Caco-2 (cell line): ENCODE results near the gene STAB1. TPM values are rescaled to one million over a fixed set of nuclear protein-coding genes. Genes with fewer than 3 reads are reported as not detected.

Experiments used
- BruUV-seq: library from RNA; stranded (reverse); fragments of 400-500 nt; replicated peaks from 2 replicates; lab custom pipeline; 2021; lab: Mats Ljungman, UMichigan
- CTCF ChIA-PET: fragments of 300-600 bp; sonication (Branson Sonifier 250); formaldehyde crosslinking; loops from one replicate; lab custom pipeline; 2022; ENCODE audit warnings: antibody characterized with exemption; lab: Charles Lee
- POLR2A ChIA-PET: fragments of 300-600 bp; sonication (Branson Sonifier 250); formaldehyde crosslinking; loops from one replicate; lab custom pipeline; 2022; ENCODE audit warnings: antibody characterized with exemption; lab: Charles Lee
- DNase-seq, 2 experiments: peaks; one replicate each; pipeline versions ENCODE4 v3.0.0 to v3.0.0-alpha.2; 2020 to 2022
- H3K27me3 ChIP-seq: replicated peaks from 2 replicates; pipeline ENCODE4 v1.6.0; 2011; ENCODE audit warnings: low read length; ENCODE audit not compliant: control insufficient read depth, insufficient read depth
- H3K36me3 ChIP-seq: 2 replicates; pipeline ENCODE4 v1.5.1; 2011; ENCODE audit warnings: low read length; ENCODE audit not compliant: control insufficient read depth, insufficient read depth
- H3K4me1 ChIP-seq: fragments of 250-450 bp; sonication (Bioruptor Pico); 2 replicates; pipeline ENCODE4 v1.5.1; 2020; ENCODE audit warnings: mild to moderate bottlenecking
- H3K4me3 ChIP-seq: 2 replicates; pipeline ENCODE4 v1.5.1; 2011; ENCODE audit warnings: low read depth, mild to moderate bottlenecking, control low read depth, low read length
- H3K9me3 ChIP-seq: fragments of 250-450 bp; sonication (Bioruptor Pico); 2 replicates; pipeline ENCODE4 v1.5.1; 2020; ENCODE audit warnings: mild to moderate bottlenecking, moderate library complexity
- H3K27ac Mint-ChIP-seq: one replicate; pipeline ENCODE4 v1.8.0; 2022; ENCODE audit warnings: mixed read lengths; ENCODE audit not compliant: unreplicated experiment
- H3K27me3 Mint-ChIP-seq: one replicate; pipeline ENCODE4 v1.8.0; 2022; ENCODE audit warnings: mixed read lengths; ENCODE audit not compliant: insufficient read depth, unreplicated experiment
- H3K36me3 Mint-ChIP-seq: one replicate; pipeline ENCODE4 v1.8.0; 2022; ENCODE audit warnings: mild to moderate bottlenecking, mixed read lengths; ENCODE audit not compliant: insufficient read depth, unreplicated experiment
- H3K4me1 Mint-ChIP-seq: one replicate; pipeline ENCODE4 v1.8.0; 2022; ENCODE audit warnings: low read depth, mixed read lengths; ENCODE audit not compliant: unreplicated experiment
- H3K4me3 Mint-ChIP-seq: one replicate; pipeline ENCODE4 v1.8.0; 2022; ENCODE audit warnings: mild to moderate bottlenecking, moderate library complexity, mixed read lengths; ENCODE audit not compliant: unreplicated experiment
- H3K9me3 Mint-ChIP-seq: one replicate; pipeline ENCODE4 v1.8.0; 2022; ENCODE audit warnings: mixed read lengths; ENCODE audit not compliant: unreplicated experiment
- intact Hi-C: fragments of 100-400 bp; cut with micrococcal nuclease; formaldehyde crosslinking; loops from one replicate; pipeline ENCODE4 v1.10.0; 2022; ENCODE audit not compliant: unreplicated experiment
- total RNA-seq: library from RNA; stranded (reverse); gene quantifications from 2 replicates; pipeline ENCODE4 v1.2.3, GENCODE V29; 2022
- TF ChIP-seq, protein P1 (sequence below), 2 experiments: fragments of 200-600 bp in 1 of 2; IDR thresholded peaks; 1 replicate in 1 of 2; 2 replicates in 1 of 2; pipeline versions ENCODE4 v1.5.1 to v1.8.0; 2011 to 2022; ENCODE audit warnings: antibody characterized with exemption in 1 of 2, control low read depth in 1 of 2, inconsistent platforms in 1 of 2, low read depth in 1 of 2, low read length in 1 of 2, mild to moderate bottlenecking in 1 of 2, moderate library complexity in 1 of 2; ENCODE audit not compliant: insufficient read depth in 1 of 2, severe bottlenecking in 1 of 2, unreplicated experiment in 1 of 2

STAB1 gene
- total RNA-seq, 1 experiment from 2014 or later = 0.39 TPM

DNA sequence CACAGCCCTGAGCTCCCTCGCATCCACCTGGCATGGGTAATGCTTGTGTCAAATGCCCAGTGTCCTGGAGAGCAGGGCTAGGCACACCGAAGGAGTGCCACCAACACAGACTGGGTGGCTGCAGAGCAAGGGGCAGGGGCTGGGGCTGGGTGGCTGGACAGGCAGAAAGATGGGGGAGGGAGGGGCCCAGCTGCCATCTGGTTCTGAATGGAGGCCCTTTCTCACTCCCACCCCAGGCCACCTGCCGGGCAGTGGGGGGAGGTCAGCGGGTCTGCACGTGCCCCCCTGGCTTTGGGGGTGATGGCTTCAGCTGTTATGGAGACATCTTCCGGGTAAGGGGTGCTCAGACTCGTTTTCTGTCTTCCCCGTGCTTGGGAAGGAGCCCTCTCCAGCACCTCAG lies 17.0 kb downstream of the STAB1 start:
- no TSS peak for BruUV-seq
- intact Hi-C loops = no loop called here
- ChIA-PET POLR2A (no interaction called here), CTCF (no interaction called here)
- Mint-ChIP-seq H3K27me3 (peaks cover 2% of the 10 kb centered on the region), H3K9me3 (no peaks in the 10 kb centered on the region), H3K4me1 (peaks cover 5% of the 10 kb centered on the region), H3K36me3 (no peaks in the 10 kb centered on the region), H3K4me3 (no peak overlapping the region), H3K27ac (no peak overlapping the region)
- Histone ChIP-seq H3K4me1 (no peaks in the 10 kb centered on the region), H3K36me3 (no peaks in the 10 kb centered on the region), H3K4me3 (no peak overlapping the region), H3K9me3 (no peaks in the 10 kb centered on the region), H3K27me3 (no peaks in the 10 kb centered on the region)
- TF ChIP-seq, protein P1, sequence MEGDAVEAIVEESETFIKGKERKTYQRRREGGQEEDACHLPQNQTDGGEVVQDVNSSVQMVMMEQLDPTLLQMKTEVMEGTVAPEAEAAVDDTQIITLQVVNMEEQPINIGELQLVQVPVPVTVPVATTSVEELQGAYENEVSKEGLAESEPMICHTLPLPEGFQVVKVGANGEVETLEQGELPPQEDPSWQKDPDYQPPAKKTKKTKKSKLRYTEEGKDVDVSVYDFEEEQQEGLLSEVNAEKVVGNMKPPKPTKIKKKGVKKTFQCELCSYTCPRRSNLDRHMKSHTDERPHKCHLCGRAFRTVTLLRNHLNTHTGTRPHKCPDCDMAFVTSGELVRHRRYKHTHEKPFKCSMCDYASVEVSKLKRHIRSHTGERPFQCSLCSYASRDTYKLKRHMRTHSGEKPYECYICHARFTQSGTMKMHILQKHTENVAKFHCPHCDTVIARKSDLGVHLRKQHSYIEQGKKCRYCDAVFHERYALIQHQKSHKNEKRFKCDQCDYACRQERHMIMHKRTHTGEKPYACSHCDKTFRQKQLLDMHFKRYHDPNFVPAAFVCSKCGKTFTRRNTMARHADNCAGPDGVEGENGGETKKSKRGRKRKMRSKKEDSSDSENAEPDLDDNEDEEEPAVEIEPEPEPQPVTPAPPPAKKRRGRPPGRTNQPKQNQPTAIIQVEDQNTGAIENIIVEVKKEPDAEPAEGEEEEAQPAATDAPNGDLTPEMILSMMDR (IDR thresholded peaks at IDR 0.05; ENCODE audit: insufficient read depth in 1 of 2, low read depth in 1 of 2, low read length in 1 of 2, severe bottlenecking in 1 of 2, unreplicated experiment in 1 of 2) = no peak
- no peak for DNase-seq

DNA sequence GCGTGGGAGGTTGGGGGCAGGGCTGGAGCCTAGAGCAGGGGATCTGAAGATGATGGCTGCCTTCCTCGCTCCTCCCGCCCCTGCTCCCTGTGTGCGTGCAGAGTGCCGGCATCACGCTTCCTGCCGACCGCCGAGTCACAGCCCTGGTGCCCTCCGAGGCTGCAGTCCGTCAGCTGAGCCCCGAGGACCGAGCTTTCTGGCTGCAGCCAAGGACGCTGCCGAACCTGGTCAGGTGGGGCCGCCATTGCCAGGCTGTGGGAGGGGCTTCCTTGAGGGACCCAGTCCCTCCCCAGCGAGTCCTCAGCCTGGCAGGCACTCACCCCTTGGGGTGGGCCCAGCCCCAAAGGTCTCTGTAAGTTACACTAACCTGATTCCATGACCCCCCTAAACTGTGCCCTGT lies 17.6 kb downstream of the STAB1 start:
- intact Hi-C loops = no loop called here

DNA sequence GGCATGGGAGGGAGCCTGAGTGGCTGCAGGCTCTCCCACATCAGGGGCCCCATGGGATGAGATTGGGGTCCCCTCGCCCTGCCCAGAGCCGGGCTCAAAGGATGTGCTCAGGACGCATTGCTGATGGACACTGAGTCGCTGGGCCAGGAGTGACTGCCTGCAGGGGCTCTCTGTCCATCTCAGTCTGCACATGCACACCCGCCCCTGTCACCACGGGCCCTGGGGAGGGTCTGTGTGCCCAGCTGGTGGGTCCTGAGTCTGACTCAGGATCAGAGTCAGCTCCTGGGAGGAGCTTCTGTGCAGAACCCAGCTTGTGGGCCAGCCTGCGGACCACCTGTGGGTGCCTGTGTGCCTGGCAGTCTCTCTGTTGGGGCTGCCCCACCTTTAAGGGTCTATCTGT lies 18.1 kb downstream of the STAB1 start:
- Mint-ChIP-seq H3K4me1 (no peaks in the 10 kb centered on the region), H3K4me3 (no peak overlapping the region), H3K36me3 (no peaks in the 10 kb centered on the region), H3K27me3 (peaks cover 2% of the 10 kb centered on the region), H3K27ac (no peak overlapping the region), H3K9me3 (no peaks in the 10 kb centered on the region)
- TF ChIP-seq, protein P1 (IDR thresholded peaks at IDR 0.05; ENCODE audit: insufficient read depth in 1 of 2, low read depth in 1 of 2, low read length in 1 of 2, severe bottlenecking in 1 of 2, unreplicated experiment in 1 of 2) = no peak
- BruUV-seq = no TSS peak
- DNase-seq = no peak
- intact Hi-C loops = no loop called here
- ChIA-PET CTCF (no interaction called here), POLR2A (no interaction called here)
- Histone ChIP-seq H3K9me3 (no peaks in the 10 kb centered on the region), H3K36me3 (no peaks in the 10 kb centered on the region), H3K4me3 (no peak overlapping the region), H3K27me3 (no peaks in the 10 kb centered on the region), H3K4me1 (no peaks in the 10 kb centered on the region)

More for the DNA sequence above, 17.6 kb downstream of the STAB1 start:
- no peaks in the 10 kb centered on the region for H3K4me1 Mint-ChIP-seq
- POLR2A ChIA-PET = no interaction called here
- BruUV-seq = no TSS peak
- H3K27ac Mint-ChIP-seq = no peak overlapping the region
- DNase-seq = no peak
- H3K9me3 ChIP-seq = no peaks in the 10 kb centered on the region
- H3K4me3 Mint-ChIP-seq = no peak overlapping the region
- H3K36me3 ChIP-seq = no peaks in the 10 kb centered on the region
- H3K36me3 Mint-ChIP-seq = no peaks in the 10 kb centered on the region
- peaks cover 2% of the 10 kb centered on the region for H3K27me3 Mint-ChIP-seq
- H3K4me3 ChIP-seq = no peak overlapping the region
- H3K4me1 ChIP-seq = no peaks in the 10 kb centered on the region
- no peaks in the 10 kb centered on the region for H3K27me3 ChIP-seq
- CTCF ChIA-PET = no interaction called here
- TF ChIP-seq, protein P1 (IDR thresholded peaks at IDR 0.05; ENCODE audit: insufficient read depth in 1 of 2, low read depth in 1 of 2, low read length in 1 of 2, severe bottlenecking in 1 of 2, unreplicated experiment in 1 of 2) = no peak
- H3K9me3 Mint-ChIP-seq = no peaks in the 10 kb centered on the region
